Measurements from ENCODE around the gene SYNPO. TPM values are rescaled to one million over a fixed set of nuclear protein-coding genes. Genes with fewer than 3 reads are reported as not detected.

Gene SYNPO
- polyA plus RNA-seq, 2 of the 4 experiments (the other 2 are of a cell fraction), result 13.7 to 33.9 TPM

DNA sequence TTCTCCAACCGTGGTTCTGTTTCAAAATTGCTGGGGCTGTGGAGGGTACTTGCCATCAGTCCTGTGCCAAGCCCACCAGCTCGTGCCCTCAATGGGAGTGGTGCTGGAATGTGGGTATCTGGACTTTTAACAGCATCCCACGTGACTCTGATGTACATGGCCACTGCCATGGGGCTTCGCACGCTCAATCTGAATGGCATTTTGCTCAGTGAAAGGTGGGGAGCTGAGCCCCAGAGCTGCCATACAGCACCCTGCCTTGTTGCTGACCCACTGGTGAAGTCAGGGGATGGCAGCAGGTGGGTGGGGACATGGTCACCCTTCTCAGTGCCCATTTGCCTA lies 16.6 kb upstream of the SYNPO start:
- Histone ChIP-seq H3K9me3 (no peaks in the 10 kb centered on the region), H3K27ac (peak overlapping the region in 1 of 2 experiments; percentile 96; a peak in 4 of 6 replicates), H3K4me3 (no peak overlapping the region; the same call in 2 of the 3 replicates), H3K4me1 (peaks cover 41% of the 10 kb centered on the region), H3K4me2 (peak overlapping the region; percentile 94)
- ATAC-seq (no peak), DNase-seq (ENCODE audit: low read depth in 1 of 2, low spot score in 1 of 2) (no peak), FAIRE-seq (no peak)
- WGBS (ENCODE audit: missing lambda C conversion rate), result 76% methylated on average over 4 of the region's 5 CpGs
- POLR2A ChIA-PET, result no interaction called here
- CTCF ChIA-PET, result no interaction called here
- TF ChIP-seq RNF2 (IDR thresholded peaks at IDR 0.05; ENCODE audit: borderline replicate concordance, low read depth), result no peak
- TF ChIP-seq CHD2 (IDR thresholded peaks at IDR 0.05; ENCODE audit: low read length, partially characterized antibody), result no peak
- TF ChIP-seq, protein P1, sequence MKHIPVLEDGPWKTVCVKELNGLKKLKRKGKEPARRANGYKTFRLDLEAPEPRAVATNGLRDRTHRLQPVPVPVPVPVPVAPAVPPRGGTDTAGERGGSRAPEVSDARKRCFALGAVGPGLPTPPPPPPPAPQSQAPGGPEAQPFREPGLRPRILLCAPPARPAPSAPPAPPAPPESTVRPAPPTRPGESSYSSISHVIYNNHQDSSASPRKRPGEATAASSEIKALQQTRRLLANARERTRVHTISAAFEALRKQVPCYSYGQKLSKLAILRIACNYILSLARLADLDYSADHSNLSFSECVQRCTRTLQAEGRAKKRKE (CRISPR knock-in tag; IDR thresholded peaks at IDR 0.05; ENCODE audit: low read depth), result no peak
- no peak for TF ChIP-seq ZC3H11A (IDR thresholded peaks at IDR 0.05)
- TF ChIP-seq MYC (IDR thresholded peaks at IDR 0.05; ENCODE audit: borderline replicate concordance, low read length), result no peak
- no peak for TF ChIP-seq HOXA7 (CRISPR knock-in tag; IDR thresholded peaks at IDR 0.05)
- TF ChIP-seq PHF8 (IDR thresholded peaks at IDR 0.05; ENCODE audit: borderline replicate concordance, low read depth), result no peak
- TF ChIP-seq KDM1A (IDR thresholded peaks at IDR 0.05; ENCODE audit: low read depth), result no peak
- TF ChIP-seq EHF (CRISPR knock-in tag; IDR thresholded peaks at IDR 0.05), result no peak
- no peak for TF ChIP-seq FOXS1 (CRISPR knock-in tag; IDR thresholded peaks at IDR 0.05)
- no peak for TF ChIP-seq ZFP36 (IDR thresholded peaks at IDR 0.05; ENCODE audit: borderline replicate concordance, partially characterized antibody)
- no peak for TF ChIP-seq HOXB5 (CRISPR knock-in tag; IDR thresholded peaks at IDR 0.05)
- no peak for TF ChIP-seq ZSCAN20 (CRISPR knock-in tag; IDR thresholded peaks at IDR 0.05)

DNA sequence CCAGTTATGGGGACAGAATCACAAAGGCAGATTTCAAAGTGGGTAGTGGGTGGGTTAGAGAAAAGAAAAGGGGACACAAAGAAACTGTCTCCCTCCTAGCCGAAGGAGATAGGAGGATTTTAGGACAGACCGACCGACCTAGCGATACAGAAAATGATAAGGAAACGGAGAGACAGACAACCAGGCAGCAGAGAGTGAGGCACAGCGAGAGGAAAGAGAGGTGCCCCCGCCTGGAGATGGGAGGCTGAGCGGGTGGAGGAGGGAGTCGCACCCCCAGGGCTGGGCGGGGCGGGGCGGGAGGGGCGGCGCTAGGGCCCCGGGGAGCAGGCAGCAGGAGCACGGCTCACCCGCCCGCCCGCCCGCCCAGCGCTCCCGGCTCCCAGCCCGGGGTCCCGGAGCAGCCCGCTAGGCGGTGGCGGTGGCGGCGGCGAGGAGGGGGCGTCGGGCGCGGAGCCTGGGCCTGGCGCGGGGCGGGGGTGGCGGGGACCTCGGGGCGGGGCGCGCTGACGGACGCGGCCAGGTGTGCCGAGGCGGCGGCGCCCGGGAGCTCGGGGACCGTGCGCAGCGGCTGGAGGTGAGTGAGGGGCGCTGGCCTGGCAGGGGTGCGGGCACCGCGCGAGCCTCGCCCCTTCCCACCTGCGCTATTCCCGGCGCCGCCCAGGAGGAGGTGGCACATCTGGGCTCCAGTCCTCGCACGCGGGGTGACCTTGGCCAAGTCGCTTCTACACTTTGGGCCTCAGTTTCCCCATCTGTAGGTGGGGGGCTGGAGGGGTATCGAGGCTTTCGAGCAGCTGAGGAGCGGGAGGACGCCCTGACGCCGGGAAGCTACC lies 15.9 kb upstream of the SYNPO start:
- CTCF ChIA-PET, result no interaction called here

DNA sequence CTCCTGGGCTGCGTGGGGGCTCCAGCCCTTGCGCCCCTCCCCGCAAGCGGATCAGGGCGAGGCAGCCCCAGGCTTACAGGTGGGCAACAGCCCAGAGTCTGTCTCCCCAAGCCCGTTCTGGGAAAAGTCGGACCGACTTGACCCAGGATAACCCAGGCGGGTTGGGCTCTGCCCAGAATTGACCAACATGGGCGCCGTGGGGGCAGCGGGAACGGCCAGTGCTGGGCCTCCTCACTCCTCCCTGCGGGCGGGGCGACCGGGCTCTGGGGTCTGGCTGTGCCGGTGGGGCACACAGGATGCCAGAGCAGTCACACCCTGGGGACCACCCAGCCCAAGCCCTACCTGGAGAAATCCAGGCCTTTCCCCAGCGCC lies 15.3 kb upstream of the SYNPO start:
- ChIA-PET POLR2A (no interaction called here), CTCF (no interaction called here)
- DNase-seq (ENCODE audit: low read depth in 1 of 2, low spot score in 1 of 2), result no peak
- Histone ChIP-seq H3K4me3 (peak overlapping the region; percentile 64), H3K9me3 (no peaks in the 10 kb centered on the region), H3K4me2 (peak overlapping the region; percentile 94), H3K27ac (peak overlapping the region; percentile 79 to 96), H3K4me1 (peaks cover 54% of the 10 kb centered on the region)
- peak in 1 of 2 experiments; percentile 44; a peak in 3 of 6 replicates for ATAC-seq
- FAIRE-seq, result no peak
- TF ChIP-seq HEYL (CRISPR knock-in tag; IDR thresholded peaks at IDR 0.05) (no peak), SREBF2 (IDR thresholded peaks at IDR 0.05) (no peak), PHF8 (IDR thresholded peaks at IDR 0.05; ENCODE audit: borderline replicate concordance, low read depth) (no peak), CBX8 (IDR thresholded peaks at IDR 0.05) (no peak), EHF (CRISPR knock-in tag; IDR thresholded peaks at IDR 0.05) (no peak), HOXB13 (CRISPR knock-in tag; IDR thresholded peaks at IDR 0.05; ENCODE audit: low read depth) (no peak), JUN (IDR thresholded peaks at IDR 0.05) (no peak), HOXA7 (CRISPR knock-in tag; IDR thresholded peaks at IDR 0.05) (no peak), TP53 (CRISPR knock-in tag; IDR thresholded peaks at IDR 0.05) (no peak), FOSB (CRISPR knock-in tag; IDR thresholded peaks at IDR 0.05) (no peak), CBX2 (IDR thresholded peaks at IDR 0.05; ENCODE audit: borderline replicate concordance, low read depth) (no peak), RNF2 (IDR thresholded peaks at IDR 0.05; ENCODE audit: borderline replicate concordance, low read depth) (no peak), ZC3H11A (IDR thresholded peaks at IDR 0.05) (no peak), HDAC2 (IDR thresholded peaks at IDR 0.05) (no peak), NR3C1 (IDR thresholded peaks at IDR 0.05) (no peak), RFX5 (IDR thresholded peaks at IDR 0.05) (no peak)
- TF ChIP-seq, protein P2, sequence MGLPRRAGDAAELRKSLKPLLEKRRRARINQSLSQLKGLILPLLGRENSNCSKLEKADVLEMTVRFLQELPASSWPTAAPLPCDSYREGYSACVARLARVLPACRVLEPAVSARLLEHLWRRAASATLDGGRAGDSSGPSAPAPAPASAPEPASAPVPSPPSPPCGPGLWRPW (IDR thresholded peaks at IDR 0.05), result no peak
- TF ChIP-seq, protein P3, sequence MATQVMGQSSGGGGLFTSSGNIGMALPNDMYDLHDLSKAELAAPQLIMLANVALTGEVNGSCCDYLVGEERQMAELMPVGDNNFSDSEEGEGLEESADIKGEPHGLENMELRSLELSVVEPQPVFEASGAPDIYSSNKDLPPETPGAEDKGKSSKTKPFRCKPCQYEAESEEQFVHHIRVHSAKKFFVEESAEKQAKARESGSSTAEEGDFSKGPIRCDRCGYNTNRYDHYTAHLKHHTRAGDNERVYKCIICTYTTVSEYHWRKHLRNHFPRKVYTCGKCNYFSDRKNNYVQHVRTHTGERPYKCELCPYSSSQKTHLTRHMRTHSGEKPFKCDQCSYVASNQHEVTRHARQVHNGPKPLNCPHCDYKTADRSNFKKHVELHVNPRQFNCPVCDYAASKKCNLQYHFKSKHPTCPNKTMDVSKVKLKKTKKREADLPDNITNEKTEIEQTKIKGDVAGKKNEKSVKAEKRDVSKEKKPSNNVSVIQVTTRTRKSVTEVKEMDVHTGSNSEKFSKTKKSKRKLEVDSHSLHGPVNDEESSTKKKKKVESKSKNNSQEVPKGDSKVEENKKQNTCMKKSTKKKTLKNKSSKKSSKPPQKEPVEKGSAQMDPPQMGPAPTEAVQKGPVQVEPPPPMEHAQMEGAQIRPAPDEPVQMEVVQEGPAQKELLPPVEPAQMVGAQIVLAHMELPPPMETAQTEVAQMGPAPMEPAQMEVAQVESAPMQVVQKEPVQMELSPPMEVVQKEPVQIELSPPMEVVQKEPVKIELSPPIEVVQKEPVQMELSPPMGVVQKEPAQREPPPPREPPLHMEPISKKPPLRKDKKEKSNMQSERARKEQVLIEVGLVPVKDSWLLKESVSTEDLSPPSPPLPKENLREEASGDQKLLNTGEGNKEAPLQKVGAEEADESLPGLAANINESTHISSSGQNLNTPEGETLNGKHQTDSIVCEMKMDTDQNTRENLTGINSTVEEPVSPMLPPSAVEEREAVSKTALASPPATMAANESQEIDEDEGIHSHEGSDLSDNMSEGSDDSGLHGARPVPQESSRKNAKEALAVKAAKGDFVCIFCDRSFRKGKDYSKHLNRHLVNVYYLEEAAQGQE (IDR thresholded peaks at IDR 0.05), result no peak
- 50% methylated on average over 9 of the region's 19 CpGs for WGBS (ENCODE audit: missing lambda C conversion rate)

More for the DNA sequence above, 15.9 kb upstream of the SYNPO start:
- Histone ChIP-seq H3K4me1 (peaks cover 48% of the 10 kb centered on the region), H3K4me2 (peak overlapping the region; percentile 94), H3K9me3 (no peaks in the 10 kb centered on the region), H3K27ac (peak overlapping the region; percentile 79 to 96), H3K4me3 (peak overlapping the region; percentile 64)
- 25% methylated on average over 19 of the region's 74 CpGs for WGBS (ENCODE audit: missing lambda C conversion rate)
- ATAC-seq (peak; percentile 36 to 67), DNase-seq (ENCODE audit: low read depth in 1 of 2, low spot score in 1 of 2) (peak in 1 of 2 experiments; percentile 70), FAIRE-seq (no peak)
- TF ChIP-seq ZNF302 (CRISPR knock-in tag; IDR thresholded peaks at IDR 0.05), result no peak
- TF ChIP-seq, protein P4, sequence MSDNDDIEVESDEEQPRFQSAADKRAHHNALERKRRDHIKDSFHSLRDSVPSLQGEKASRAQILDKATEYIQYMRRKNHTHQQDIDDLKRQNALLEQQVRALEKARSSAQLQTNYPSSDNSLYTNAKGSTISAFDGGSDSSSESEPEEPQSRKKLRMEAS (IDR thresholded peaks at IDR 0.05), result peak; percentile 28; the same call in 1 of the 2 replicates
- TF ChIP-seq, protein P5, sequence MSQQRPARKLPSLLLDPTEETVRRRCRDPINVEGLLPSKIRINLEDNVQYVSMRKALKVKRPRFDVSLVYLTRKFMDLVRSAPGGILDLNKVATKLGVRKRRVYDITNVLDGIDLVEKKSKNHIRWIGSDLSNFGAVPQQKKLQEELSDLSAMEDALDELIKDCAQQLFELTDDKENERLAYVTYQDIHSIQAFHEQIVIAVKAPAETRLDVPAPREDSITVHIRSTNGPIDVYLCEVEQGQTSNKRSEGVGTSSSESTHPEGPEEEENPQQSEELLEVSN (IDR thresholded peaks at IDR 0.05; ENCODE audit: borderline replicate concordance, low read depth), result 0 out of 2 replicates have a peak, but pooled peaks have one; percentile 28
- TF ChIP-seq SMC3 (IDR thresholded peaks at IDR 0.05), result 0 out of 3 replicates have a peak, but pooled peaks have one; percentile 16
- TF ChIP-seq FOSB (CRISPR knock-in tag; IDR thresholded peaks at IDR 0.05), result no peak
- POLR2A ChIA-PET, result no interaction called here
